ENCODE data around the gene CATSPER3.

DNA sequence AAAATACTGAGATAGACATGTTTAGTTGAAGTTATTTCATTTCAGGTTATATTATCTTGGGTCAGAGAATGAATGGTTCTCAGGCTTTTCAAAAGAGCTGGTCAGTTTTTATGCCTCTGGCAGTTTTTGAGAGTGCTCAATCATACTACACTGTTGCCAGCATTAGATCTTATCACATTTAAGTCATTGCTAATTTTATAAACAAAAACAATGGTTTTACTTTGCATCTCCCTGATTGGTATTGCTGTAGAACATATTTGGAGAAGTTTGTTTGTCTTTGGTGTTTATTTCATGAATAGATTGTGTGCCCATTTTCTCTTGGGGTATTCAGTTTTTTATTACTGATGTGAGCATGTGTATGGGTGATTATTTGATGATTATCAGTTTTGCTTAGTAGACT lies 1.5 kb downstream of the CATSPER3 start:
- TF ChIP-seq, protein P1, sequence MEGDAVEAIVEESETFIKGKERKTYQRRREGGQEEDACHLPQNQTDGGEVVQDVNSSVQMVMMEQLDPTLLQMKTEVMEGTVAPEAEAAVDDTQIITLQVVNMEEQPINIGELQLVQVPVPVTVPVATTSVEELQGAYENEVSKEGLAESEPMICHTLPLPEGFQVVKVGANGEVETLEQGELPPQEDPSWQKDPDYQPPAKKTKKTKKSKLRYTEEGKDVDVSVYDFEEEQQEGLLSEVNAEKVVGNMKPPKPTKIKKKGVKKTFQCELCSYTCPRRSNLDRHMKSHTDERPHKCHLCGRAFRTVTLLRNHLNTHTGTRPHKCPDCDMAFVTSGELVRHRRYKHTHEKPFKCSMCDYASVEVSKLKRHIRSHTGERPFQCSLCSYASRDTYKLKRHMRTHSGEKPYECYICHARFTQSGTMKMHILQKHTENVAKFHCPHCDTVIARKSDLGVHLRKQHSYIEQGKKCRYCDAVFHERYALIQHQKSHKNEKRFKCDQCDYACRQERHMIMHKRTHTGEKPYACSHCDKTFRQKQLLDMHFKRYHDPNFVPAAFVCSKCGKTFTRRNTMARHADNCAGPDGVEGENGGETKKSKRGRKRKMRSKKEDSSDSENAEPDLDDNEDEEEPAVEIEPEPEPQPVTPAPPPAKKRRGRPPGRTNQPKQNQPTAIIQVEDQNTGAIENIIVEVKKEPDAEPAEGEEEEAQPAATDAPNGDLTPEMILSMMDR (conservative IDR thresholded peaks at IDR 0.05; ENCODE audit: low read depth, low read length) = no peak
- no peak for TF ChIP-seq EZH2 (IDR thresholded peaks at IDR 0.05; ENCODE audit: low read length, unreplicated experiment)

All from PC-3 (cell line).